HUES6 (cell line): ENCODE measurements around the gene HEY2.
A peak's percentile ranks its signal among the peaks of the same experiment; 100 is the strongest.
"Not testable (repeated sequence)": the region's sequence is repeated elsewhere in the genome, so short reads cannot be mapped to it uniquely, and the experiment has no call there.

Source experiments
- H3K27ac ChIP-seq: 2 replicates; pipeline ENCODE4 v1.7.0; 2013; ENCODE audit warnings: low read depth, mild to moderate bottlenecking, low read length, inconsistent platforms
- H3K27me3 ChIP-seq: 2 replicates; pipeline ENCODE4 v1.6.1; 2013; ENCODE audit warnings: low read length; ENCODE audit not compliant: control insufficient read depth, insufficient read depth
- H3K36me3 ChIP-seq: 2 replicates; pipeline ENCODE4 v1.6.1; 2013; ENCODE audit warnings: low read length; ENCODE audit not compliant: control insufficient read depth, insufficient read depth
- H3K4me1 ChIP-seq: 2 replicates; pipeline ENCODE4 v1.6.1; 2013; ENCODE audit warnings: low read length; ENCODE audit not compliant: control insufficient read depth, insufficient read depth
- H3K4me3 ChIP-seq: 2 replicates; pipeline ENCODE4 v1.5.1; 2013; ENCODE audit warnings: low read depth, low read length
- H3K9ac ChIP-seq: one replicate; pipeline ENCODE4 v1.6.1; 2013; ENCODE audit warnings: mild to moderate bottlenecking, low read length
- H3K9me3 ChIP-seq: 2 replicates; pipeline ENCODE4 v1.6.1; 2013; ENCODE audit warnings: low read depth, low read length; ENCODE audit not compliant: control insufficient read depth, insufficient read depth

The HEY2 gene

DNA sequence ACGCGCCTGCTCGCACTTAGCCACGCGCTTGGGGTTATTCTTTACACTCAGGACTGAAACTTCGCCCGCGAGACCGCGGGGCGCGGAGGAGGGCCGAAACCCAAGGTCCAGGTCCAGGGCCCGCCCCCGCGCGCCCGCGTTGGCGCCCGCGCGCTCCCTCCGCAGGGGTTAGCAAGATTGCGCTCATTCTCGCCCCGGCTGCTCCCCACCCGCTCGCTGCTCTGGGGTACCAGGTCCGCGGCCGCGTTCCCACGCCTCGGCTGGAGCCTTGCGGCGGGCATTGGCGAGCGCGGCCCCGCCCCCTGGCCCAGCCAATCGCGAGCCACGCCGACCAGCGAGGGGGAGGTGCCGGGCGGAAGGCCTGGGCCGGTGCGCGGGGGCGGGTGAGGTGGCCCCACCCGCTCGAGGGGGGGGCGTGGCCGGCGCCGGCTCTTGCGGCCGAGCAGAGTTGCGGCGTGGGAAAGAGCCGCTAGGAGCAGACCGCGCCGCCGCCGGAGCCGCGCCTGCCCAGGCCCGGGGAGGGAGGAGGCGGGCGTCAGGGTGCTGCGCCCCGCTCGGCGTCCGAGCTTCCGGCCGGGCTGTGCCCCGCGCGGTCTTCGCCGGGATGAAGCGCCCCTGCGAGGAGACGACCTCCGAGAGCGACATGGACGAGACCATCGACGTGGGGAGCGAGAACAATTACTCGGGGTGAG is at the start of gene HEY2:
Gene HEY2 (plus strand): TSS at position 460 of the 692 bp plus-strand sequence. CDS start 145 bp downstream, at position 605.
- Histone ChIP-seq H3K4me1 (peaks cover 51% of the 10 kb centered on the region), H3K9me3 (no peaks in the 10 kb centered on the region), H3K36me3 (0 out of 2 replicates have a peak, but pooled peaks cover under 1% of the 10 kb centered on the region), H3K9ac (peak within 1 kb of the TSS; percentile 89), H3K27ac (peak within 1 kb of the TSS; percentile 59; the same call in 1 of the 2 replicates), H3K27me3 (peaks cover 27% of the 10 kb centered on the region), H3K4me3 (peak within 1 kb of the TSS; percentile 67)

DNA sequence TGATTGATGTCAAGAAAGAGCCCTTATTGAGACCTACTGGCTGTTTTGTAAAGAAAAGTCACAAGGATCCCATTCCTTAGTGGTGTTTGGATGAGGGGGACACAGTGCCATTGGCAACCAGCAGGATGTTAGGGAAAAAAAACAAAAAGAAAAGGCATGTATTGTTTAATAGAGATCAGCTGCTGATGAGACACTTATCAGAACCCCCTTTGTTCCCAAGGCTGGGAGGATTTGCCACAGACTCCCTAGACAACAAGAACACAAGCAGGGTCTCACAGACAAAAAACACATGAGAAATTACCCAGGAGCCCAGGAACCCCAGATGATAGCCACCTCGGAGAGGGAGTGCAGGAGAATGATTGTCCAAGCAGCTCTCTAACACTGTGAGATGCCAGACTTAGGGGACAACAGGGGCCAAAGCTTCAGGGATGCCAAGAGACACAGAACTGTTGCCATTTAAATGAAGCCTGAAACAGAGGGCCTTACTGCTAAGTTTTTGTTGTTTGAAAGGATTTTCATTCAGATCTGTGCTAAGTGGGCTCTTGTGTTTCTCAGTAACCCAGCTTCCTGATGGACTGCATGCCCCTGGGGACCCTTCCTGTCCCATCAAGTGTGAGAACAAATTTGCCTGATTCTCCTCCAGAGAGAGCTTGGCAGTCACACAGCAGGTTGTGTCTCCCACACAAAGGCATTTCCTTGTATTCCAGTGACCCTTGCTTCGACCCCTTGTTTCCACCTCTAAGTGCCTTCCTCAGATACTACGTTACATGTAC is 48.7 kb upstream of the HEY2 start:
- peaks cover 11% of the 10 kb centered on the region for H3K4me1 ChIP-seq
- H3K9ac ChIP-seq: peak overlapping the region; percentile 28
- peak overlapping the region; percentile 76 for H3K27ac ChIP-seq
- no peaks in the 10 kb centered on the region for H3K27me3 ChIP-seq
- peak overlapping the region; percentile 2; the same call in 1 of the 2 replicates for H3K4me3 ChIP-seq
- H3K9me3 ChIP-seq: peaks cover 25% of the 10 kb centered on the region
- peaks cover 64% of the 10 kb centered on the region for H3K36me3 ChIP-seq

DNA sequence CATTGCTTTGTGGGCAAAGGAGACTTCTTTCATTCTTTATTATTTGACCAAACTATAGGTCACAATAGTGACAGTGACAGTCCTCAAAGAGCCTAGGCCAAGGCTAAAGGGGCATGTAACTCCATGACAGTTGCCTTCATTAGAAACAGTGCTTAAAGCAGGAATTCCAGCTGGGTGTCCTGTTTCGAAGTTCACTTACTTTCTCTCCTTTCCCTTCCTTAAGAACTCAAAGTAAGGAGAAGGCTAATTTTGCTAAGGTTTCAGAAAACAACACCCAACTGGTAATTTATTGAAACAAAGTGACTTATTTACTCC is 48.1 kb upstream of the HEY2 start:
- Histone ChIP-seq H3K4me1 (peaks cover 11% of the 10 kb centered on the region), H3K27me3 (no peaks in the 10 kb centered on the region), H3K36me3 (peaks cover 59% of the 10 kb centered on the region), H3K9me3 (peaks cover 23% of the 10 kb centered on the region), H3K27ac (peak overlapping the region; percentile 76), H3K9ac (peak overlapping the region; percentile 28), H3K4me3 (peak overlapping the region; percentile 2; the same call in 1 of the 2 replicates)

DNA sequence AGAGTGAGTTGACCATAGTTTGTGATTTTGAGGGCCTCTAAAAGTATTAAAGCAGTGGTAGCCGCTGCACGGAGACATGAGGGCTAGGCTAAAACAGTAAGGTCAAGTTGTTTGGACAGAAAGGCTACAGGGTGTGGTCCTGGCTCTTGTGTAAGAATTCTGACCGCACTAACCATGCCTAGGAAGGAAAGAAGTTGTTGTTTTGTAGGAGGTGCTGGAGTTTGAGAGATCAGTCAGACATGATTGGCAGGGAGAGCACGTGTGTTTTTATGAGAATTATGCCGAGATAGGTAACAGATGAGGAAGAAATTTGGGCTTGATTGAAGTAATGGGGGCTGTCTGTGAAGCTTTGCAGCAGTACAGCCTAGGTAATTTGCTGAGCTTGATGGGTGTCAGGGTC is 45.5 kb upstream of the HEY2 start:
- H3K9ac ChIP-seq: peak overlapping the region; percentile 39
- H3K27me3 ChIP-seq, H3K9me3 ChIP-seq, H3K27ac ChIP-seq, H3K4me3 ChIP-seq: not testable (repeated sequence)
- peaks cover 40% of the 10 kb centered on the region for H3K36me3 ChIP-seq
- H3K4me1 ChIP-seq: peaks cover 25% of the 10 kb centered on the region

DNA sequence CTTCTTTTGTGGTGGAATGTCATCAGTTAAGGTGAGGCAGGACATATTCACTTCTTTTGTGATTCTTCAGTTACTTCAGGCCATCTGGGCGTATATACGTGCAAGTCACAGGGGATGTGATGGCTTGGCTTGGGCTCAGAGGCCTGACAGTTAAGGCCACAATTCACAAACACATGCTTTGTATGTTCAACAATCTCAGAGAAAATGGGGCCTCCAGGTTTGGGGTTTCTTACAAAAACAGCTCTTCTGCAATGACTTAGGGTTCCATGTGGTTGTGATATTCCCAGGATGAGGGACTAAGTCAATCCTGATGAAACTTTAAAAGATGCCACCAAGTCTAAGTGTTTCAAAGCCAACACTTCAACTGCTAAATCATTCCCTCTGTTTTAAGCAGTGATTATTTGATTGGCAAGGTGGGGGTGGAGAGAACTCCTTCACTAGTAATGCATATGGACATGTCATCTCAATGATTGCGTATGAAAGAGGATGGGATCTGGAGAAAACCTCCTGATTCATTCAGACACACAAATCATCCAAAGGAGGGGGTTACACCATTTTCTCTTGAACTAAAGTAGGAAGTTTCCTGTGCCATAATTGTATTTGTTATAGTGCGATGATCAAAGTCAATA is 41.7 kb upstream of the HEY2 start:
- Histone ChIP-seq H3K27ac (peak overlapping the region; percentile 94), H3K9ac (peak overlapping the region; percentile 79)

DNA sequence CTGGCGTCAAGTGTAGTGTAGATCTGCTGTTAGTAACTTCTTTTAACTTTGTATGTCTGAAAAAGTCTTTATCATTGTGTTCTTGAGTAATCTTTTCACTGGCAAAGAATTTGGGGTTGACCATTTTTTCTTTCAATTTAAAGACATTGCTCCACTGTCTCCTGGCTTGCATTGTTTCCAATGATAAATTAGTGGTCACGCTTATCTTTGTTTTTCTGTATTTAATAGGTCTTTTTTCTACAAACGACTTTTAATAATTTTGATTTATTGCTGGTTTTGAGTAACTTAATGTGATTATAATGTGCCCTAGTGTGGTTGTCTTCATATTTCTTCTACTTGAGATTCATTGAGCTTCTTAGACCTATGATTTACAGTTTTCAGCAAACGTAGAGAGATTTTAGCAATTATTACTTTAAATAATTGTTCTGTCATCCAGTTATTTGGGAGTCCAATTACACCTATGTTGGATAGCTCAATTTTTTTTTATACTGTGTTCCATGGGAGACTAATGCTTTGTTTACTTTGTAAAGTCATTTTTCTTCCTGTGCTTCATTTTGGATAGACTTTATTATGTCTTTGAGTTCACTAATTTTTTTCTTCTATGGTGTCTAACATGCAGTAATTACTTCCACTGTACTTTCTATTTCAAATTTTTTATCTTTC is 38.3 kb upstream of the HEY2 start:
- Histone ChIP-seq H3K9ac (no peak overlapping the region), H3K4me1 (peaks cover 19% of the 10 kb centered on the region), H3K27me3 (no peaks in the 10 kb centered on the region), H3K4me3 (no peak overlapping the region), H3K36me3 (peaks cover 10% of the 10 kb centered on the region), H3K9me3 (peaks cover 32% of the 10 kb centered on the region), H3K27ac (no peak overlapping the region)

More for the DNA sequence above, 41.7 kb upstream of the HEY2 start:
- Histone ChIP-seq H3K27me3 (no peaks in the 10 kb centered on the region), H3K36me3 (peaks cover 16% of the 10 kb centered on the region), H3K4me3 (peak overlapping the region; percentile 45), H3K4me1 (peaks cover 14% of the 10 kb centered on the region), H3K9me3 (peaks cover 27% of the 10 kb centered on the region)

DNA sequence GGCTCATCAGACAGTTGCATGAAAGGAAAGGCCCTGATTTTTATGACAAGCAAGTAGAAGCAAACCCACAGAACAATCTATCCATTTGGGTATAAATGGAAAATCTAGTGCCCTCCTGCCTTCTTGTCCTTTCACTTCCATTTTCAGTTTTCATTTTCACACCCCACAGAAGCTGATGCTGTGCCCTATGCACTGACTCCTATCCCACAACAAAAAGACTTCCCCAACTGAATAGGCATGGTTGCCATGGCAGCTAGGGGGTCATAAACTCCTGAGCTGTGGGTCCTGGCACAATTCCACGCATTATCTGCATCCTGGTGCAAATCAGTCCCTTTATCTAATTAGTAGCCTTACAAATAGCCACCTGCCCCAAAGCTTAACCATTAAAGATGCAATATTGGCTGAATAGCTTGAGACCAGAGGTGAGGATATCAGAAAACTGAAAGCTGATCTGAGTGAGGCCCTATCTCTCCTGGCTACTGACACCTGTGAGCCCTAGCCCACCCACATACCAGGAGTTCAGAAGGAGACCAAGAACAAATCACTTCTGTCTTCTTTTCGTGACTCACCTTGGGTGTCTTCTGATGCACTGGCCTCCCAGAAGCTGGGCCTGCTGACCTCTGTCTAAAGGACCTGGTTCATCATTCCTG is 34.9 kb upstream of the HEY2 start:
- Histone ChIP-seq H3K27me3 (no peaks in the 10 kb centered on the region), H3K4me3 (no peak overlapping the region), H3K27ac (no peak overlapping the region), H3K4me1 (peaks cover 5% of the 10 kb centered on the region; the same call in 1 of the 2 replicates), H3K9ac (no peak overlapping the region), H3K36me3 (peaks cover 8% of the 10 kb centered on the region), H3K9me3 (peaks cover 32% of the 10 kb centered on the region)

DNA sequence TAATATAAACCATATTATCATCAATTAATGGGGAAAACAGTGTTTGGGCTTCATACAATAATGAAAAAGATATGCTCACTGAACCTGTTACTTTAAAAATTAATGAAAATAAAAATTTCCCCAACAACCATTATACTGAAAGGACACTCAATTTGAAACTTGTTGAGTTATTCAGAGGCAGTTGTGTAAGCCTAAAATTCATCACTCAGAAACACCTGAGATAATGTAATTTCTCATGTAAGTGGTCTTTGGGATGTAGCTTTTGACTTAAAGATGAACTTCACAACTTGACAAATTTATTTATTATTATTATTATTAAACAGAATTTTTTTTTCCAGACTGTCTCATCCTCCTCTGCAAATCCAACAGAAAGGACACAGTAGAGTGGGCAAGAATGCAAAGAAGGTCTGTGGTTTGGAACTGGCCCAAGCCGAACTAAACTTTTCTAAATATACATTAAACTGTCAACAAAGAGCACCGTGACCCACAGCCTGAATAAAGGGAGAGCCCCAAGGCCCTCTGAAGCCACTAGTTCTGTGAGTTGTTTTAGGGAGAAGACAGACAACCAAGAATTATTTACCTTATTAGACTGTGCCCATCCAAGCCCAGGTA is 32.2 kb upstream of the HEY2 start:
- H3K9me3 ChIP-seq: peaks cover 8% of the 10 kb centered on the region; the same call in 1 of the 2 replicates
- H3K9ac ChIP-seq: no peak overlapping the region
- H3K4me3 ChIP-seq: no peak overlapping the region
- peaks cover 5% of the 10 kb centered on the region; the same call in 1 of the 2 replicates for H3K4me1 ChIP-seq
- no peaks in the 10 kb centered on the region for H3K27me3 ChIP-seq
- H3K36me3 ChIP-seq: no peaks in the 10 kb centered on the region
- H3K27ac ChIP-seq: no peak overlapping the region

DNA sequence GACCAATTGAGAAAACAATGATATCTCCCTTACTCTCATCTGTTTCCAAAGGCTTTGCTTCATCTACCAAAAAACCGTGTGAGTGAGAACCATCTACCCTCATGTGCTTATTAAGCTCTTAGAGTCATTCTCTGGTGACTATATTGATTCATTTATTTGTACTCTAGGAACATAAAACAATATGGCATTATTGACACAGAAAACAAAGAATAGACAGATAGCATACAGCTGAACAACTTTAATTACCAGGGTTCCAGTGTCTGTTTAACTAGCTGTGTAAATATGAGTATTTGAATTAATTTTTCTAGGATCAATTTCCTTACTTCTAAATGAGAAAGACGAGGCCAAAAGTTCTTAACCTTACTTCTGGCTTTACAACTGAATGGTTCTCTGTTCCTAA is 31.3 kb upstream of the HEY2 start:
- no peak overlapping the region for H3K4me3 ChIP-seq
- H3K9ac ChIP-seq: no peak overlapping the region
- H3K9me3 ChIP-seq: peaks cover 2% of the 10 kb centered on the region; the same call in 1 of the 2 replicates
- no peaks in the 10 kb centered on the region for H3K36me3 ChIP-seq
- peaks cover 5% of the 10 kb centered on the region; the same call in 1 of the 2 replicates for H3K4me1 ChIP-seq
- no peaks in the 10 kb centered on the region for H3K27me3 ChIP-seq
- H3K27ac ChIP-seq: no peak overlapping the region

DNA sequence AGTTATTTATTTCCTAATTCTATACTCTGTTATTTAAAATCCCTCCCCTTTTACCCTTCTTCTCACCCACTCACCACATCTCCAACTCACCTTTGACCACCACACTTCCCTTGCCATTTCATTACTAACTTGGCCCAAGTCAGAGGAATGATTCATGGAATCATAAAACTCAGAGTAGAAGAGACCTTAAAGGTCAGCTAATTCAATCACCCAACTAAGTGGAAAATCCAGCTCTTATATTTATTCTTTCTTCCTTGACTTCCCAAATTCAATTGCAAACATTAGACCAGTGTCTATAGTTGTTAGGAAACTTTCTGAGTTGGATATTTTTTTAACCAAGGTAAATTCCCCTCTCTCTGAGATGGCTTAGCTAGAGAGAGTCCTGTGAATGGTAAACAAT is 26.5 kb upstream of the HEY2 start:
- H3K4me1 ChIP-seq: no peaks in the 10 kb centered on the region
- no peaks in the 10 kb centered on the region for H3K27me3 ChIP-seq
- no peaks in the 10 kb centered on the region for H3K36me3 ChIP-seq
- H3K9me3 ChIP-seq: no peaks in the 10 kb centered on the region
- H3K4me3 ChIP-seq: no peak overlapping the region
- no peak overlapping the region for H3K27ac ChIP-seq
- H3K9ac ChIP-seq: no peak overlapping the region
